C4-2B (cell line): ENCODE results near the gene CRLF2.
"Not testable (repeated sequence)": the region's sequence is repeated elsewhere in the genome, so short reads cannot be mapped to it uniquely, and the experiment has no call there.

ENCODE experiments used
- H3K27ac ChIP-seq: fragments of 450-650 bp; 2 replicates; pipeline ENCODE4 v1.5.1; 2017
- CTCF ChIP-seq: fragments of 450-650 bp; conservative IDR thresholded peaks from 2 replicates; pipeline ENCODE4 v1.5.1; 2017; ENCODE audit warnings: mild to moderate bottlenecking
- ZFX ChIP-seq: fragments of 450-650 bp; IDR thresholded peaks from 2 replicates; pipeline ENCODE4 v1.6.1; 2017

CRLF2 gene

GRCh38 chrX:1244164-1245076 is 32.0 kb upstream of the CRLF2 start:
- TF ChIP-seq ZFX (no peak), CTCF (no peak)
- no peak overlapping the region for H3K27ac ChIP-seq

GRCh38 chrX:1242891-1243402 is 30.5 kb upstream of the CRLF2 start:
- TF ChIP-seq ZFX (no peak), CTCF (no peak)
- no peak overlapping the region for H3K27ac ChIP-seq

GRCh38 chrX:1240551-1240950 is 28.1 kb upstream of the CRLF2 start:
- H3K27ac ChIP-seq: not testable (repeated sequence)

GRCh38 chrX:1239681-1240142 is 27.3 kb upstream of the CRLF2 start:
- TF ChIP-seq CTCF (no peak), ZFX (no peak)
- H3K27ac ChIP-seq: no peak overlapping the region

- no peak for TF ChIP-seq ZFX
- H3K27ac ChIP-seq: no peak overlapping the region
These were observed 19.5 kb upstream of the CRLF2 start for GRCh38 chrX:1231850-1232465.

- H3K27ac ChIP-seq: not testable (repeated sequence)
These were observed 15.7 kb upstream of the CRLF2 start for GRCh38 chrX:1228101-1228500.

- no peak overlapping the region for H3K27ac ChIP-seq
- no peak for TF ChIP-seq CTCF
These were observed 13.8 kb upstream of the CRLF2 start for GRCh38 chrX:1226249-1226648.

GRCh38 chrX:1224954-1225353 is 12.5 kb upstream of the CRLF2 start:
- TF ChIP-seq CTCF (no peak), ZFX (no peak)
- no peak overlapping the region for H3K27ac ChIP-seq

GRCh38 chrX:1223242-1223600 is 10.8 kb upstream of the CRLF2 start:
- H3K27ac ChIP-seq: no peak overlapping the region
- no peak for TF ChIP-seq CTCF
- TF ChIP-seq ZFX: no peak
